ENCODE measurements around the gene DROSHA.

Gene DROSHA

GRCh38 chr5:31469466-31469865, 62.4 kb downstream of the DROSHA start:
- DNase-seq = no peak

DNA sequence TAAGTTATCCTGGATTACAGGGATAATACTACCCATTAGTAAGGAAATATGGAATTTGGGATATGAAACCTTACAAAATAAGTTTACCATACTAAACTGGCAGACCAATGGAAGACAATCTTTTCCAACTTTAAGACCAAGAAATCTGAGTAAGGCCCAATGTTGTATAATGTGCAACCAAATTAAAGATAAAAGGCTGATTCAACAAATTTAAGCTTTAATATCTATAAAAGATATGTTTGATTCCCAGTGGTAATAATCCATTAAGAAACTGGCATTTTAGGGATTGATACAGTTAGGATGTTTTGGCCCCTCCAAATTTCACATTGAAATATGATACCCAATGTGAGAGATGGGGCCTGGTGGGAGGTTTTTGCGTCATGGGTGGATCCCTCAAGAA, 66.6 kb downstream of the DROSHA start:
- no peak for DNase-seq

- DNase-seq = no peak
Measured at GRCh38 chr5:31464081-31464480, 67.8 kb downstream of the DROSHA start.

- no peak for DNase-seq
Measured at GRCh38 chr5:31463351-31463750, 68.5 kb downstream of the DROSHA start.

- no peak for DNase-seq
Measured at GRCh38 chr5:31459594-31459993, 72.3 kb downstream of the DROSHA start.

DNA sequence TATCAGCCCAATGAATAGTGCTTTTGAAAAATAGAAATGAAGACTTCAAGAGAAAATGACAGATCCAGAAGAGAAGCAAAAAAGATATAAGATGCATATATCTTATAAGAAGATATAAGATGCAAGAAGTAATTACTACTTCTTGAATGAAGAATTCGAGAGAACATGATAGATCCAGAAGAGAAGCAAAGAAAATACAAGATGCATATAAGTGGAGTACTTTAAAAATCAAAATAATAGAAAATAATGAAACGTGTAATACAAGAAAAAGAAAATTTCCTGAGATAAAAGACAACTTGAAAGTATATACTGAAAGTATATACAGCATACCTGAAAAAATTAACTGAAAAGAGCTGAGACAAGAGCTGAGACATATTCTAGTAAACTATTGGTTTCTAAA, 76.7 kb downstream of the DROSHA start:
- DNase-seq = no peak

DNA sequence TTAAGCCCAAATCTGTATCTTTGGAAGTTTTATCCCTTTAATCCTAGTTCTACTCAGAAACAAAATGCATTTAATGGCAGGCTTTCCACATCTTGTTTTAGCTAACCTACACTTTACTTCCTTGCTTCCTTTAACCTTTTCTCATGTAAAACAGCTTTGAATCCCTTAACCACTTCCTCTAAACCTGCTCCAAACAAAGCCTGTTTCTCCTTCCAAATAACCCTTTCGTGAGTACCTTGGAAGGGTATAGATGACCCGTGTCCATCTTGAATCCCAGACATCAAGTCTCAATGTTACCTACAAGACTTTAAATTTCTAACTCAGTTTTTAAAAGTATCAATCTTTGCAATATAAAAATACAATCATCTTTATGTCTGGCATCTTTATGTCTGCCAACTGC, 78.4 kb downstream of the DROSHA start:
- no peak for DNase-seq

GRCh38 chr5:31452314-31452713, 79.6 kb downstream of the DROSHA start:
- DNase-seq = no peak

GRCh38 chr5:31449962-31450361, 81.9 kb downstream of the DROSHA start:
- no peak for DNase-seq

GRCh38 chr5:31449174-31449573, 82.7 kb downstream of the DROSHA start:
- no peak for DNase-seq

- no peak for DNase-seq
Measured at GRCh38 chr5:31445041-31445600, 86.8 kb downstream of the DROSHA start.

GRCh38 chr5:31443572-31443971, 88.3 kb downstream of the DROSHA start:
- no peak for DNase-seq

- DNase-seq = no peak
Measured at GRCh38 chr5:31442058-31442745, 89.7 kb downstream of the DROSHA start.

DNA sequence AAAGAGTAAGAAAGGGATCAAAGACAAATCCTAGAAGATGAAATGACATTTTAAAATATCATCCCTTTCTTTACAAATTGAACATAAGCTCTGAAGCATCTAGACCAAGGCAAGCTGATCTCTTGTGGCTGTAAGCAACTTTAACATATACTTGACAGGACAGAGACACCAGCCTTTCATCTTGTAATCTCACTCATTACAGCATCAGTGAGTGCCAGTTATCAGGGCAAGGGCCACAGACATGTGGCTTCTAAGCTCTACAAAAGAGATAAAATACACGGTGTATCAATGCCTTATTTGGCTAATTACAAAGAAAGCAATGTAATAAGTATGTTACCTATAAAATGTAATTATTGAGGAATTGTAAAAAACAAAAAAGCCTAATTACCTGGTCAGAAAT, 95.0 kb downstream of the DROSHA start:
- no peak for DNase-seq

DNA sequence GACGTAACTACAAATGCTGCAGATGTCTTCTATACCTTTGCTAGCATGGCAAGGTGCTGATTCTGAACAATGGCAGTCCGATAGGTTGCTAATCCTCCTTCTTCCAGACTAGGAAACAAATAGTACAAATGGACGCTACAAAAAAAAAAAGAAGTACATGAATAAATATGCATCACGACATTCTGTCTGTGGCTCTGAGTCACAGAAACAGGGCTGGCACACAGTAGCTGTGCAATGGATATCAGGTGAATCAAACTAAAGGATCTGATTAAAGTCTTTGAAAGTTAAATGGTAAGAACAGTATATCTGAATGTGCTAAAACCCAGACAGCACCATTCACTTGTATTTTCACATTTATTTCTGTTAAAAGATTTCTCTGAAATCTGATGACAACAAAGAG, 96.2 kb downstream of the DROSHA start:
- DNase-seq = no peak

DNA sequence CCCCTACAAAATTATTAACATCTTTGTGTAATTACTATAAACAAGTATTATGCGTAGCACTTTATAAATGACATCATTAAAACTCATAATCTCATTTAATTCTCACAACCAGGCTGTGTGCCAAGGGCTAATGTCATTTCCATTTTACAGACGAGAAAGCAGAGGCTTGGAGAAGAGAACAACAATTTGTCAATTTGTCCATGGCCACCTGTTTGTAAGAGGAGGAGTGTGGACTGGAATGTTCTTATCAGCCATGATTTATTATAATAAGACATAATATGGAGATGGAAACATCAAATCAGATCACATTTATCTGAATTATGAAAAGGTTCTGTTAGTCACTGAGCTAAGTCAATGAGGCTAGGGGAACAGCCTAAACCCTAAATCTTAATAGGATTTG, 97.0 kb downstream of the DROSHA start:
- no peak for DNase-seq

DNA sequence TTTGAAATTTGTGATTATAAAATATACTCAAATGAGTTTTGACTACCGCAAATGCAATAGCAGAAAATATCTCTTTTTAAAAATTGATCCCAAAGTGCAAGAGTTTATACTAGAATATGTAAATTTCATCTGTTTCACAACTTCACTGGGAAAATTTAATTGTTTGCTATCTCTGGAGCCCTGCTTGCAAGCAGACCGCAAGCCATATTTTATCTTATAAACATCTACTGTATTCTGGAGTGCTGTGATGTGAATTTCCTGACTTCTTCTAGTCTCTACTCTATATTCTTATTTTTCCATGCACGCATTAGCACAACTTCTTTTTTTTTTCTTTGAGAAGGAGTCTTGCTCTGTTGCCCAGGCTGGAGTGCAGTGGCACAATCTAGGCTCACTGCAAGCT, 98.7 kb downstream of the DROSHA start:
- no peak for DNase-seq

GRCh38 chr5:31427724-31428309, 104.1 kb downstream of the DROSHA start:
- no peak for DNase-seq

- DNase-seq = no peak
Measured at GRCh38 chr5:31427013-31427723, 104.7 kb downstream of the DROSHA start.

- DNase-seq = no peak
Measured at GRCh38 chr5:31421806-31422586, 109.9 kb downstream of the DROSHA start.

- DNase-seq = no peak
Measured at GRCh38 chr5:31417512-31417911, 114.4 kb downstream of the DROSHA start.

DNA sequence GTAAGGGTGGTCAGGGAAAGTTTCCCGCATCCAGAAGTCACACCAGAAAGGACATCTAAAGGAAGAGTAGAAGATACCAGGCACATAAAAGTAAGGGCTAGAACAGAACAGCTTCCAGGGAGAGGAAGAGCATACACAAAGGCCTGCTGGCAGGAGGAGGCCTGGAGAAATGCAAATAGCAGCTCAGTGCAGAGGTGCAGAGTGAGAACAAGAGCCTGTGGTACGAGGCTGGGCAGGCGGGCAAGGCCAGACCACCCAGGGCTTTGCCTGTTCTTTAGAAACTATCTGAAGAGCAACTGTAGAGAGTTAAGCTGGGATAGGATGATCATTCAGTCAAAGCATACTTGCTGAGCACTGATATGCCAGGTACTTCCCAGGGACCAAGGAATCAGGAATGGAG, 115.3 kb downstream of the DROSHA start:
- no peak for DNase-seq

GRCh38 chr5:31415960-31416359, 115.9 kb downstream of the DROSHA start:
- no peak for DNase-seq
